Trophoblast cell (in vitro differentiated cells and primary cell): Measurements from ENCODE around the gene RAB6D. TPM values are rescaled to one million over a fixed set of nuclear protein-coding genes. Genes with fewer than 3 reads are reported as not detected.
"Not testable (repeated sequence)": the region's sequence is repeated elsewhere in the genome, so short reads cannot be mapped to it uniquely, and the experiment has no call there.

Experiments used
- DNase-seq, 2 donors: peaks; one replicate each; pipeline ENCODE4 v3.0.0-alpha.2; 2016
- H2AFZ ChIP-seq: 2 replicates; pipeline ENCODE4 v1.6.1; 2013; ENCODE audit warnings: low read length, moderate library complexity, mild to moderate bottlenecking; ENCODE audit not compliant: insufficient read depth, poor library complexity
- H2AK5ac ChIP-seq: 2 replicates; pipeline ENCODE4 v1.6.1; 2013; ENCODE audit warnings: mild to moderate bottlenecking, low read length
- H2BK120ac ChIP-seq: 2 replicates; pipeline ENCODE4 v1.6.1; 2013; ENCODE audit warnings: low read length, mild to moderate bottlenecking, moderate library complexity; ENCODE audit not compliant: insufficient read depth, poor library complexity
- H2BK12ac ChIP-seq: 2 replicates; pipeline ENCODE4 v1.6.1; 2013; ENCODE audit warnings: mild to moderate bottlenecking, low read length, moderate library complexity
- H2BK5ac ChIP-seq: 2 replicates; pipeline ENCODE4 v1.6.1; 2013; ENCODE audit warnings: low read length, low read depth, moderate library complexity, mild to moderate bottlenecking; ENCODE audit not compliant: poor library complexity
- H3K14ac ChIP-seq: 2 replicates; pipeline ENCODE4 v1.6.1; 2013; ENCODE audit warnings: mild to moderate bottlenecking, low read length
- H3K18ac ChIP-seq: 2 replicates; pipeline ENCODE4 v1.6.1; 2013; ENCODE audit warnings: mild to moderate bottlenecking, low read length
- H3K23ac ChIP-seq: 2 replicates; pipeline ENCODE4 v1.6.1; 2013; ENCODE audit warnings: low read length
- H3K27ac ChIP-seq: 2 replicates; pipeline ENCODE4 v1.5.1; 2013; ENCODE audit warnings: low read depth, mild to moderate bottlenecking, inconsistent platforms, low read length, moderate library complexity
- H3K27me3 ChIP-seq: 2 replicates; pipeline ENCODE4 v1.6.1; 2013; ENCODE audit warnings: inconsistent platforms, mild to moderate bottlenecking, low read length, moderate library complexity; ENCODE audit not compliant: insufficient read depth
- H3K36me3 ChIP-seq, 2 experiments: 1 replicate in 1 of 2; 2 replicates in 1 of 2; pipeline ENCODE4 v1.6.1; 2013; ENCODE audit warnings: low read length in 2 of 2, mild to moderate bottlenecking in 2 of 2, moderate library complexity in 1 of 2; ENCODE audit not compliant: insufficient read depth in 2 of 2, control insufficient read depth in 1 of 2
- H3K4ac ChIP-seq: 2 replicates; pipeline ENCODE4 v1.6.1; 2013; ENCODE audit warnings: low read depth, mild to moderate bottlenecking, low read length, moderate library complexity
- H3K4me1 ChIP-seq, 2 experiments: 1 replicate in 1 of 2; 2 replicates in 1 of 2; pipeline ENCODE4 v1.6.1; 2013; ENCODE audit warnings: low read length in 2 of 2, mild to moderate bottlenecking in 2 of 2, moderate library complexity in 1 of 2; ENCODE audit not compliant: insufficient read depth in 2 of 2, control insufficient read depth in 1 of 2
- H3K4me2 ChIP-seq: 2 replicates; pipeline ENCODE4 v1.6.1; 2013; ENCODE audit warnings: inconsistent platforms, mild to moderate bottlenecking, low read length, moderate library complexity
- H3K4me3 ChIP-seq: 2 replicates; pipeline ENCODE4 v1.5.1; 2013; ENCODE audit warnings: mild to moderate bottlenecking, low read depth, low read length, inconsistent platforms
- H3K79me1 ChIP-seq: one replicate; pipeline ENCODE4 v1.6.1; 2013; ENCODE audit warnings: low read length
- H3K79me2 ChIP-seq: 2 replicates; pipeline ENCODE4 v1.6.1; 2013; ENCODE audit warnings: low read length, mild to moderate bottlenecking; ENCODE audit not compliant: control insufficient read depth, insufficient read depth, poor library complexity
- H3K9ac ChIP-seq: 2 replicates; pipeline ENCODE4 v1.6.1; 2013; ENCODE audit warnings: mild to moderate bottlenecking, low read length
- H3K9me3 ChIP-seq: 2 replicates; pipeline ENCODE4 v1.6.1; 2013; ENCODE audit warnings: low read depth, mild to moderate bottlenecking, control low read depth, inconsistent platforms, low read length; ENCODE audit not compliant: insufficient read depth
- H4K12ac ChIP-seq: 2 replicates; pipeline ENCODE4 v1.6.1; 2013; ENCODE audit warnings: low read depth, mild to moderate bottlenecking, low read length, moderate library complexity
- H4K8ac ChIP-seq: 2 replicates; pipeline ENCODE4 v1.6.1; 2013; ENCODE audit warnings: low read depth, mild to moderate bottlenecking, low read length, moderate library complexity
- H4K91ac ChIP-seq: one replicate; pipeline ENCODE4 v1.6.1; 2013; ENCODE audit warnings: low read depth, mild to moderate bottlenecking, low read length, moderate library complexity
- WGBS: extraction: QIAGEN DNeasy Blood & Tissue Kit; methylation state at CpG from one replicate; pipeline ENCODE4 v1.1.7; 2013; ENCODE audit warnings: missing lambda C conversion rate; ENCODE audit not compliant: insufficient read length, insufficient coverage; ENCODE audit errors: extremely low coverage; 5-methylcytosine and 5-hydroxymethylcytosine counted together
- polyA plus RNA-seq: library from polyadenylated mRNA; stranded (reverse); fragments of 200-250 nt; gene quantifications from 2 replicates; pipeline ENCODE4 v1.2.3, GENCODE V29; 2013

RAB6D gene
- 0.03 and 0.04 TPM in 2 replicates for polyA plus RNA-seq

GRCh38 chr2:131363703-131364186 is at the start of gene RAB6D:
Gene RAB6D (minus strand): TSS chr2:131364168. CDS start chr2:131363720, 448 bp downstream.
- not testable (repeated sequence) for H3K4me1 ChIP-seq, H3K4ac ChIP-seq, H3K27me3 ChIP-seq, H3K14ac ChIP-seq, H4K8ac ChIP-seq, H3K27ac ChIP-seq, H3K4me3 ChIP-seq, H2AFZ ChIP-seq, H2BK12ac ChIP-seq, H3K9ac ChIP-seq, H2BK120ac ChIP-seq, H2AK5ac ChIP-seq, H3K18ac ChIP-seq, H3K9me3 ChIP-seq, H3K79me1 ChIP-seq, H3K79me2 ChIP-seq, H4K12ac ChIP-seq, H3K36me3 ChIP-seq, H2BK5ac ChIP-seq, H3K23ac ChIP-seq, H4K91ac ChIP-seq, DNase-seq
- H3K4me2 ChIP-seq = peak within 1 kb of the TSS; percentile 78
- WGBS = no CpG with 5 or more reads among the region's 50 CpGs

DNA sequence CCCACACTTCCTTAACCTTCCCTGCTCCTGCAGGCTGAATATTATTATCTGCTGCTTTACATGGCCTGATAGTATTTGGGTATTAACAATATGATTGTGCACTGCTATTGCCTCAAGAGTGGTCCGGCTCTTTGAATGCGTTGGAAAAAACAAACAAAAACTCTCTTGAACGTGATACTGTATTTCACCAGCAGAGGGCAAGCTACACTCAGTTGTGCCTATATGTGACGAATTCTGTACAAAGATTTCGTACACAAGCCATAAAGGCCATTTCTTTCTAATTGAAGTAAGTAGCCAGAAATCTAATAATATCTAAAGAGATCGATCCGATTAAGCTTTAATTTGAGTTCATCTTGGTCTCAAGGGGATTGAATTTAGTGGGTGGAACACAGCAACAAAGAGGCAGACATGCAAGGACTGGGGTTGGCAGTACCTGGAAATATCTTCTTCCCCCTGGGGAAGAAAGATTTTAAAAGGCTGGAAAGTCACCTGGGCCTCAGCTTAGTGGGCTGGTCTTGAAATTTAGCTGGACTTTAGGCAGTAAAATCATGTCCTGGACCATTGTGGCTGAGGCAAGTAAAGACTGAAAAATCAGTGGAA is 49.3 kb upstream of the RAB6D start:
- H3K36me3 ChIP-seq = no peaks in the 10 kb centered on the region
- no peak overlapping the region for H3K4ac ChIP-seq
- no peak overlapping the region for H3K4me2 ChIP-seq
- WGBS = no CpG with 5 or more reads among the region's 7 CpGs
- no peak overlapping the region for H2AFZ ChIP-seq
- no peak overlapping the region for H3K18ac ChIP-seq
- no peaks in the 10 kb centered on the region for H3K79me1 ChIP-seq
- no peak overlapping the region for H3K14ac ChIP-seq
- no peaks in the 10 kb centered on the region for H3K9me3 ChIP-seq
- H3K23ac ChIP-seq = no peak overlapping the region
- no peaks in the 10 kb centered on the region for H3K79me2 ChIP-seq
- no peaks in the 10 kb centered on the region for H3K4me1 ChIP-seq
- H3K27me3 ChIP-seq = no peaks in the 10 kb centered on the region
- no peak overlapping the region for H3K27ac ChIP-seq
- H3K4me3 ChIP-seq = no peak overlapping the region
- H4K12ac ChIP-seq = no peak overlapping the region
- no peak overlapping the region for H4K8ac ChIP-seq
- H3K9ac ChIP-seq = no peak overlapping the region
- no peak overlapping the region for H2BK5ac ChIP-seq
- no peak overlapping the region for H2AK5ac ChIP-seq
- DNase-seq = peak; percentile 43 to 88
- H4K91ac ChIP-seq = no peak overlapping the region
- H2BK12ac ChIP-seq = no peak overlapping the region
- no peak overlapping the region for H2BK120ac ChIP-seq

- no CpG with 5 or more reads among the region's 2 CpGs for WGBS
- Histone ChIP-seq H3K4me2 (no peak overlapping the region), H4K12ac (no peak overlapping the region), H2BK120ac (no peak overlapping the region), H2BK5ac (no peak overlapping the region), H2AK5ac (no peak overlapping the region), H3K9me3 (no peaks in the 10 kb centered on the region), H3K79me1 (no peaks in the 10 kb centered on the region), H3K9ac (no peak overlapping the region), H3K27ac (no peak overlapping the region), H3K14ac (no peak overlapping the region), H3K36me3 (no peaks in the 10 kb centered on the region), H3K4me3 (no peak overlapping the region), H3K79me2 (no peaks in the 10 kb centered on the region), H3K18ac (no peak overlapping the region), H3K4me1 (no peaks in the 10 kb centered on the region), H2AFZ (no peak overlapping the region), H3K27me3 (no peaks in the 10 kb centered on the region), H4K91ac (no peak overlapping the region), H3K4ac (no peak overlapping the region), H2BK12ac (no peak overlapping the region), H4K8ac (no peak overlapping the region), H3K23ac (no peak overlapping the region)
- no peak for DNase-seq
These were observed 46.2 kb upstream of the RAB6D start for GRCh38 chr2:131410173-131410572.

GRCh38 chr2:131408778-131409177 is 44.8 kb upstream of the RAB6D start:
- no peaks in the 10 kb centered on the region for H3K36me3 ChIP-seq
- no peak for DNase-seq
- no peaks in the 10 kb centered on the region for H3K27me3 ChIP-seq
- no peak overlapping the region for H2BK120ac ChIP-seq
- H3K18ac ChIP-seq = no peak overlapping the region
- H3K27ac ChIP-seq = no peak overlapping the region
- H3K9ac ChIP-seq = no peak overlapping the region
- no peaks in the 10 kb centered on the region for H3K4me1 ChIP-seq
- H3K14ac ChIP-seq = no peak overlapping the region
- H3K79me2 ChIP-seq = no peaks in the 10 kb centered on the region
- no peak overlapping the region for H4K12ac ChIP-seq
- no peak overlapping the region for H2BK12ac ChIP-seq
- no peak overlapping the region for H3K4ac ChIP-seq
- H4K8ac ChIP-seq = no peak overlapping the region
- no peak overlapping the region for H3K23ac ChIP-seq
- H3K4me3 ChIP-seq = no peak overlapping the region
- H3K9me3 ChIP-seq = no peaks in the 10 kb centered on the region
- no peak overlapping the region for H2AFZ ChIP-seq
- no peak overlapping the region for H2BK5ac ChIP-seq
- no peak overlapping the region for H2AK5ac ChIP-seq
- no peak overlapping the region for H4K91ac ChIP-seq
- no peaks in the 10 kb centered on the region for H3K79me1 ChIP-seq
- no peak overlapping the region for H3K4me2 ChIP-seq
